Neuronal stem cell (in vitro differentiated cells): Measurements from ENCODE around the gene SLMAP.

Source experiments
- DNase-seq: peaks from one replicate; pipeline ENCODE4 v3.0.0-alpha.2; 2013; ENCODE audit warnings: low spot score
- H2AFZ ChIP-seq: one replicate; pipeline ENCODE4 v1.6.1; 2013; ENCODE audit warnings: mild to moderate bottlenecking, low read length, inconsistent platforms
- H2AK5ac ChIP-seq: 2 replicates; pipeline ENCODE4 v1.6.1; 2013; ENCODE audit warnings: low read depth, mild to moderate bottlenecking, inconsistent platforms, low read length, moderate library complexity, mixed read lengths
- H2BK120ac ChIP-seq: 2 replicates; pipeline ENCODE4 v1.6.1; 2013; ENCODE audit warnings: low read depth, mild to moderate bottlenecking, inconsistent platforms, low read length, moderate library complexity, mixed read lengths
- H2BK12ac ChIP-seq: one replicate; pipeline ENCODE4 v1.6.1; 2013; ENCODE audit warnings: low read length, inconsistent platforms
- H2BK15ac ChIP-seq: 2 replicates; pipeline ENCODE4 v1.6.1; 2013; ENCODE audit warnings: mild to moderate bottlenecking, low read length, inconsistent platforms, mixed read lengths
- H2BK5ac ChIP-seq: one replicate; pipeline ENCODE4 v1.6.1; 2013; ENCODE audit warnings: inconsistent platforms, mild to moderate bottlenecking, low read length, moderate library complexity
- H3K14ac ChIP-seq: one replicate; pipeline ENCODE4 v1.6.1; 2013; ENCODE audit warnings: low read length, inconsistent platforms
- H3K18ac ChIP-seq: 2 replicates; pipeline ENCODE4 v1.6.1; 2013; ENCODE audit warnings: low read length, inconsistent platforms
- H3K23ac ChIP-seq: 2 replicates; pipeline ENCODE4 v1.6.1; 2013; ENCODE audit warnings: low read depth, mild to moderate bottlenecking, mixed read lengths, low read length, inconsistent platforms; ENCODE audit not compliant: poor library complexity
- H3K27ac ChIP-seq: replicated peaks from 3 replicates; pipeline ENCODE4 v1.5.1; 2013; ENCODE audit warnings: low read length, inconsistent platforms
- H3K27me3 ChIP-seq, 3 experiments: 2 replicates each; pipeline ENCODE4 v1.6.1; 2013; ENCODE audit warnings: low read length in 3 of 3, mild to moderate bottlenecking in 2 of 3, inconsistent platforms in 1 of 3, low read depth in 1 of 3, mixed read lengths in 1 of 3, moderate library complexity in 1 of 3; ENCODE audit not compliant: control insufficient read depth in 3 of 3, insufficient read depth in 3 of 3
- H3K36me3 ChIP-seq, 2 donors: replicated peaks in 1 of 2; 2 replicates each; pipeline ENCODE4 v1.6.1; 2013; ENCODE audit warnings: low read length in 2 of 2; ENCODE audit not compliant: control insufficient read depth in 2 of 2, insufficient read depth in 2 of 2
- H3K4ac ChIP-seq: 2 replicates; pipeline ENCODE4 v1.6.1; 2013; ENCODE audit warnings: inconsistent platforms, mild to moderate bottlenecking, low read length, moderate library complexity
- H3K4me1 ChIP-seq, 2 donors: 1 replicate in 1 of 2; 2 replicates in 1 of 2; pipeline ENCODE4 v1.6.1; 2013; ENCODE audit warnings: low read length in 2 of 2, low read depth in 1 of 2; ENCODE audit not compliant: control insufficient read depth in 2 of 2, insufficient read depth in 1 of 2
- H3K4me2 ChIP-seq: one replicate; pipeline ENCODE4 v1.6.1; 2013; ENCODE audit warnings: mild to moderate bottlenecking, low read length, inconsistent platforms; ENCODE audit not compliant: insufficient read depth, poor library complexity, severe bottlenecking
- H3K4me3 ChIP-seq, 2 donors: 2 replicates each; pipeline ENCODE4 v1.5.1; 2013; ENCODE audit warnings: low read length in 2 of 2, mild to moderate bottlenecking in 2 of 2, inconsistent platforms in 1 of 2, moderate library complexity in 1 of 2
- H3K79me1 ChIP-seq: one replicate; pipeline ENCODE4 v1.6.1; 2013; ENCODE audit warnings: low read depth, mild to moderate bottlenecking, inconsistent platforms, low read length, moderate library complexity
- H3K9ac ChIP-seq: one replicate; pipeline ENCODE4 v1.6.1; 2013; ENCODE audit warnings: mild to moderate bottlenecking, low read depth, low read length, inconsistent platforms; ENCODE audit not compliant: poor library complexity
- H3K9me3 ChIP-seq, 2 donors: replicated peaks in 1 of 2; 2 replicates each; pipeline versions ENCODE3 to v1.6.1; 2013; ENCODE audit warnings: low read length in 2 of 2, mild to moderate bottlenecking in 2 of 2, inconsistent platforms in 1 of 2, low read depth in 1 of 2, mixed read lengths in 1 of 2, moderate library complexity in 1 of 2; ENCODE audit not compliant: control insufficient read depth in 2 of 2, insufficient read depth in 1 of 2
- H4K8ac ChIP-seq: one replicate; pipeline ENCODE4 v1.6.1; 2013; ENCODE audit warnings: low read depth, mild to moderate bottlenecking, inconsistent platforms, low read length, moderate library complexity
- H4K91ac ChIP-seq: one replicate; pipeline ENCODE4 v1.6.1; 2013; ENCODE audit warnings: low read length, low read depth, mild to moderate bottlenecking, inconsistent platforms; ENCODE audit not compliant: poor library complexity
- WGBS, 2 donors: extraction: QIAGEN DNeasy Blood & Tissue Kit; methylation state at CpG; one replicate each; pipeline ENCODE4 v1.1.7; 2013; ENCODE audit warnings: missing lambda C conversion rate in 2 of 2, mixed read lengths in 1 of 2; ENCODE audit not compliant: insufficient read length in 2 of 2, insufficient replicate concordance in 1 of 2; ENCODE audit errors: extremely low coverage in 2 of 2; 5-methylcytosine and 5-hydroxymethylcytosine counted together

Gene SLMAP

DNA sequence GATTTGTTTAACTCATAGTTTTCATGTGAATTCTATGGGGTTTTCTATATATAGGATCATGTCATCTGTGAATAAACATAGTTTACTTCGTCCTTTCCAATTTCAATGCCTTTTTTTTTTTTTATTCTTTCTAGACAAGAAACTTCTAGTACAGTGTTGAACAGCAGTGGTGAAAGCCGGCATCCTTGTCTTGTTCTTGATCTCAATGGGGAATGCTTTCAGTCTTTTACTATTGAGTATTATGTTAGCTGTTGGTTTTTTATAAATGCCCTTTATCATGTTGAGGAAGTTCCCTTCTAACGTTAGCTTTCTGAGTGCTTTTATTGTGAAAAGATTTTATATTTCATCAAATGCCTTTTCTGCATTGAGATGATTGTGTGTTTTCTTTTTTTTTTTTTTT, 69.0 kb downstream of the SLMAP start:
- Histone ChIP-seq H3K4me2 (no peak overlapping the region), H3K23ac (no peak overlapping the region), H4K8ac (no peak overlapping the region), H3K18ac (no peak overlapping the region), H2AFZ (no peak overlapping the region), H2BK15ac (no peak overlapping the region), H2BK5ac (no peak overlapping the region), H2AK5ac (no peak overlapping the region), H3K9ac (no peak overlapping the region), H3K36me3 (no peaks in the 10 kb centered on the region), H3K27me3 (no peaks in the 10 kb centered on the region), H3K27ac (no peak overlapping the region), H2BK120ac (no peak overlapping the region), H3K14ac (no peak overlapping the region), H3K4ac (no peak overlapping the region), H3K9me3 (no peaks in the 10 kb centered on the region), H3K79me1 (peaks cover 1% of the 10 kb centered on the region), H4K91ac (no peak overlapping the region), H3K4me3 (no peak overlapping the region), H2BK12ac (no peak overlapping the region), H3K4me1 (peaks cover 2 to 4% of the 10 kb centered on the region in 2 donors)
- WGBS, 2 donors = no CpG with 5 or more reads among the region's 3 CpGs
- DNase-seq = no peak

DNA sequence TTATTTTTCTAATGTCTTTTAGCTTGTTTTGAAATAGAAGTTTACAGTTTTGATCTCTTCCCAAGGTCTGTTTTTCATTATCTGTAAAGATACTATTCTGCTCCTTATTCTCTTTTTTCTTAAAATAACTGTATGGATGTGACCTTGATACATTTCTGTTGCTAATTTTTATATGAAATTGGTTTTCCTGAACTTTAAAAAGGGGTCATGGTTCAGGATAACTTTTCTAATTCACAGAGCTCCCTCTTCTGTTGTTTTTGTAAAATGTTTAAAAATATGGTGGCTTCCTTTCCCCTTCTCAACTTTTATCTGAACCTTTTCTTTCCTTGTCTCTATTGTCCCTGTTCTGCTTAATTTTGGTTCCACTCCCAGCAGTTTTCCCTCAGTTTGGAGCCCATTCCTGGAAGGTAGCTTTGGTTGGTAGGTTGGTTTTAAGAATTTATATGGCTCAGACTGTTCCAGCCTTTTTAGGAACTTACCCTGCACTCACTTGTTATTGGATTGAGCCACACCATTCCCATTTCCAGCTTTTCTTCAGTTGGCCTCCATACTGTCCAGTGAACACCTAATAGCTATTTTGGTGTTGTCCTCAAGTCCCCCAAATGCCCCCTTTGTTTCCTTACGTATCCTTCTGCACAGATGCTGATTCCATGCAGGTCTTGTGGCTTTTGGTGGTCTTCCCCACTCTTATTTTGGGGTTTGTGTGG, 70.3 kb downstream of the SLMAP start:
- Histone ChIP-seq H3K23ac (no peak overlapping the region), H2BK120ac (no peak overlapping the region), H3K14ac (no peak overlapping the region), H3K79me1 (peaks cover 1% of the 10 kb centered on the region), H3K18ac (no peak overlapping the region), H3K9me3 (no peaks in the 10 kb centered on the region), H2BK15ac (no peak overlapping the region), H4K8ac (no peak overlapping the region), H2BK5ac (no peak overlapping the region), H2AFZ (no peak overlapping the region), H4K91ac (no peak overlapping the region), H3K9ac (no peak overlapping the region), H3K27me3 (no peaks in the 10 kb centered on the region), H3K4me2 (no peak overlapping the region), H3K27ac (no peak overlapping the region), H2AK5ac (no peak overlapping the region), H3K4ac (no peak overlapping the region), H3K36me3 (peaks cover 0 to 4% of the 10 kb centered on the region in 2 donors), H3K4me1 (peaks cover 2 to 4% of the 10 kb centered on the region in 2 donors), H2BK12ac (no peak overlapping the region), H3K4me3 (no peak overlapping the region)
- no CpG with 5 or more reads among the region's 1 CpG for WGBS, 2 donors
- no peak for DNase-seq

DNA sequence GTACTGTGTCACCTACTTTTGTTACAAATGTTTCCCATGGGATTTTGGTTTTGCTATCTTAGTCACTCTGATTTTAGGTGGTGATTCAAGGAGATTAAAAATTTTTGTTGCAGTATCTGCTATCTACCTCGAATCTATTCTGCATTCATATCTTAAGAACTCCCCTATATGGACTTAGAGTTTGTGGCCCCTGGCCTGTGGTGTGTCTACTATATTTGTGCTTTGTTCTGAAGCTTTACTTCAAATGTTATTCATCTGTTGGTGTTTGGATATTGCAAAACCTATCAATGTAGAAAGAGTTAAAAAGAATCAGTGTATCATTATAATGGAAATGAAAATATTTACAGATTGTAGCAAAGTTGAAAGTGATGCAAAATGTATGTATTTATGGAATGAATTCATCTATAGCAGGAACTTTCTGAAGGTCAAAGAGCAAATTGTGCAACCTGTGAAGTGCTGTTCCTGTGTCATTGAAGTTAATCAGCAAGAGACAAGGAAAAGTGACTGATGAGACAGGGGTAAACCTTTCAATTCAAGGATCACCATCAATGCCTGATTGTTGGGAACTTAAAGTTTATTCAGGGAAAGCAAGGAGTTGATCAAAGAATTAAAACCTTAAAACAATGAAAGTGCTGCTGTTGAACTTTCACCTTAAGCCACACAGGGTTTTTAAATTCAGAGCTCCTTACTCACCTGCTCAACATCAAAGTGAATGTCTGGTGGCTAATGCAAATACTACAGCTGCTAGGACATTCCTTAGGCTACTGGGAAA, 71.0 kb downstream of the SLMAP start:
- H4K91ac ChIP-seq = no peak overlapping the region
- H3K14ac ChIP-seq = no peak overlapping the region
- H3K4me2 ChIP-seq = no peak overlapping the region
- peaks cover 2 to 4% of the 10 kb centered on the region in 2 donors for H3K4me1 ChIP-seq
- H3K9me3 ChIP-seq = no peaks in the 10 kb centered on the region
- H2BK12ac ChIP-seq = no peak overlapping the region
- no peak overlapping the region for H2AFZ ChIP-seq
- H3K36me3 ChIP-seq = peaks cover 0 to 10% of the 10 kb centered on the region in 2 donors
- DNase-seq = no peak
- H3K4me3 ChIP-seq = no peak overlapping the region
- H3K23ac ChIP-seq = no peak overlapping the region
- no peak overlapping the region for H2AK5ac ChIP-seq
- no peak overlapping the region for H3K4ac ChIP-seq
- no peak overlapping the region for H2BK5ac ChIP-seq
- no peak overlapping the region for H3K18ac ChIP-seq
- no peak overlapping the region for H2BK120ac ChIP-seq
- no peaks in the 10 kb centered on the region for H3K27me3 ChIP-seq
- H2BK15ac ChIP-seq = no peak overlapping the region
- no peak overlapping the region for H3K27ac ChIP-seq
- no peak overlapping the region for H3K9ac ChIP-seq
- H3K79me1 ChIP-seq = peaks cover 1% of the 10 kb centered on the region
- WGBS, 2 donors = no CpG with 5 or more reads among the region's 1 CpG
- H4K8ac ChIP-seq = no peak overlapping the region

DNA sequence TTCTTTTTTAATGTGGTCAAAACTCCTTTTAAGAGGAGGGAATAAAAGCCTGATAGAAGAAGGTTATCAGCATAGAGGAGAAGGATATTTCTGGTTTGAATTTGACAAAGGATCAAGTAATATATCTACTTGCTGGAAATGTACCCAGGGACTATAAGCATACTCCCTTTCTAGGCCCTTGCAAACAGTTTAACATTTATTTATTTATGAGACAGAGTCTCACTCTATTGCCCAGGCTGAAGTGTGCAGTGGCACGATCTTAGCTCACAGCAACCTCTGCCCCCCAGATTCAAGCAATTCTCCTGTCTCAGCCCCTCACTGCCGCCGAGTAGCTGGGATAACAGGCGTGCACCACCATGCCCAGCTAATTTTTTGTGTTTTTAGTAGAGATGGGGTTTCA, 71.6 kb downstream of the SLMAP start:
- no peak overlapping the region for H3K18ac ChIP-seq
- H3K4me2 ChIP-seq = no peak overlapping the region
- H3K36me3 ChIP-seq = peaks cover 0 to 17% of the 10 kb centered on the region in 2 donors
- no peaks in the 10 kb centered on the region for H3K9me3 ChIP-seq
- H2AK5ac ChIP-seq = no peak overlapping the region
- H3K14ac ChIP-seq = no peak overlapping the region
- no peak for DNase-seq
- H3K79me1 ChIP-seq = peaks cover 1% of the 10 kb centered on the region
- H2BK12ac ChIP-seq = no peak overlapping the region
- no peak overlapping the region for H4K8ac ChIP-seq
- H2AFZ ChIP-seq = no peak overlapping the region
- no CpG with 5 or more reads among the region's 4 CpGs for WGBS, 2 donors
- no peak overlapping the region for H3K23ac ChIP-seq
- H3K4me1 ChIP-seq = peaks cover 2 to 4% of the 10 kb centered on the region in 2 donors
- H2BK120ac ChIP-seq = no peak overlapping the region
- H3K4ac ChIP-seq = no peak overlapping the region
- H3K9ac ChIP-seq = no peak overlapping the region
- no peaks in the 10 kb centered on the region for H3K27me3 ChIP-seq
- H3K27ac ChIP-seq = no peak overlapping the region
- no peak overlapping the region for H2BK5ac ChIP-seq
- H2BK15ac ChIP-seq = no peak overlapping the region
- no peak overlapping the region for H4K91ac ChIP-seq
- H3K4me3 ChIP-seq = no peak overlapping the region
